Germinal center (tissue), 1 donor: ENCODE results near the gene ITPKB.

Experiments
- DNase-seq: peaks from one replicate; pipeline ENCODE4 v3.0.0; 2012; ENCODE audit warnings: mixed read lengths, low spot score

ITPKB gene

DNA sequence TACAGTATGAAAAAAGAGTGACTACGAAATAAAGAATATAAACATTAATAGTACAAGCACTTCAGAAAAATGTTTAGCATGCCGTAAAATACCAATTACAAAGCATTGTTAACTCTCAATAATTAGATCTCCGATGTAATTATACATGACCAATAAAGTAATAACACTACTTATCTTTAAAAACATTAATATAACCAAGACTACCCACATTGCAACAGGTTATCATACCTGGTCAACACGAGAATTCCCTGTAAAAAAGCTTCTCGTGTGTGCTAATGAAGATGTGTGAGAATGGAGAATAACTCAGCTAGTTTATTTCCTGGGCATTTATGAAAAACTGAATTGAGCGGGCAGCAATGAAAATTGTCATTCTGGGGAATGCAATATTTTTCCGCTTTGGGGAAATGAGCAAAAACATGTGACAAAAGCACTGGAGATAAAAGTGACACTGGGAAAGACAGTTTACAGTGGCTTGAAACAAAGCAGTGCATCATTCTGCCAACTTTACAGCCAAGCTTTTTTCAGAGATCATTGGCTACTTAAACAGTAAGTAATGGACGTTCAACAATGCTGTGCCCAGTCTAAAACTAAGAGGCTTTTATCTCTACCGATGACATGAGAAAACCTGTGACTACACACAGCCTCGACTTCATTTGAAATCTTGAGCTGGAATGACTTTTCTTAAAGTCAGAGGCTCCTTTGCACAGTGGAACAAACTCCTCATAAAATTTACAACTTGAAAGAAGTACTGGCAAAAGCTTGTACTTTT is 34.7 kb downstream of the ITPKB start:
- DNase-seq: no peak

DNA sequence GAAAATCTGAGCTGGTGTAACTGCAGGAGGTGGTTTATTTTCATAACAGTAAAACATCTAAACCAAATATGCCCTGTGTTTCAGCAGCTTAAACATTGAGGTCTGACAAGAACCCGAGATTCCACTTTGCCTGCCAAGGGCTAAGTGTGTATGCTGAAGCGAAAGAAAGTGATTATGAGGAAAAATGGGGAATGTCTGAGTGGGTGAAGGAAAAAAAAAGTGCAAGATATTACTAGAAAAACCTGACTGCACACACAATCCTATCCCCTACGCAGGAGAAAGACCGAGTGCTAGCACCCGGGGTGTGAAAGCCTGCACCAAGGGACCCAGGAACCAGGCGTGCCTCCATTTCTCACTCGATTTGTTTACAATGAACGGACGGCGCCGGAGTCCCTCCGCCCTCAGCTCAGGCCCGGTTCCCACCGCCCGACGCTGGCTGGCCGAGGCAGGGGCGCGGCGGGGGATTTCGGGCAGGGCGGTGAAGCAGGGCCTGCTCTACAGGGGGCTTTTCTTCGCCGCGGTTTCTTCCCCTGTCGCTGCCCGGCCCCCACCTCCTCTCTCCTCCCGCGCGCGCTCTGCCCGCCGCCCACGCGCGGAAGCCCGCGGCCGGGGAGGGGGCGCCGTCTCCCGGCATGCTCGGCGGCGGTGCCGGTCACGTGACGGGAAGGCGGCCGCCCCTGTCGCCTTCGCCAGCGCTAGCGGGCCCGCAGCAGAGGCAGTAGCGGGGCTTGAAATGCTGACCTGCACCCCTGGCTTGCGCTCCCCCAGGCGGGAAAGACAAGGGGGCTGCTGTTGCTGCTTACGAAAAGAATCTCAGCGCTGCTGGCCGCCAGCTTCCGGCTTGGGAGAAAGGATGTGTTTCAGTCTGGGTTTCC is 35.9 kb downstream of the ITPKB start:
- DNase-seq: peak; percentile 82

DNA sequence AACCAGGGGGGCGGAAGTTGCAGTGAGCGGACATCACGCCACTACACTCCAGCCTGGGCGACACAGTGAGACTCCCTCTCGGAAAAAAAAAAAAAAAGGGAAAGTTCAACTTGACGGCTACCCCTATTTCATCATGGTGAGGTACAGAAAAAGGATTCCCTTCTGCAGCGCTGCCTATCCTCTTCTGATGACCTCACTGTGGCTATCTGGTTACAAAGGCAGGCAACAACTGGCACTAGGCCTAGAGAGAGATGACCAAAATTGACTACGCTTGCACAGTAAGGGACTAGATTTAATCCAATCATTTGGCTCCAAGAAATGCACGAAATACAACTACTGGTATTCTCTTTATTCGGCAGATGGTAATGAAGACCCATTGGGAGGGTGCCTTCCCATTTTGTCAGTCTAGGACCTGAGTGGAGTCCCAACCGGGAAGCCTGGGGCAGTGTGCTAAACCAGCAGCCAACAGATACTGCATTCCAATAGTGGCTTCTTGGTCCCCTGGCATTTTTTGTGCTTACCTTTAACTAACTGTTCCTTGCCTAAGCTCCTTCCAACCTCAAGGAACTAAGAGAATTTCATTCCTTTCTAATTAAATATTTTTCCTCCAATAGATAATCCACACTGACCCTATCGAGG is 36.6 kb downstream of the ITPKB start:
- no peak for DNase-seq

DNA sequence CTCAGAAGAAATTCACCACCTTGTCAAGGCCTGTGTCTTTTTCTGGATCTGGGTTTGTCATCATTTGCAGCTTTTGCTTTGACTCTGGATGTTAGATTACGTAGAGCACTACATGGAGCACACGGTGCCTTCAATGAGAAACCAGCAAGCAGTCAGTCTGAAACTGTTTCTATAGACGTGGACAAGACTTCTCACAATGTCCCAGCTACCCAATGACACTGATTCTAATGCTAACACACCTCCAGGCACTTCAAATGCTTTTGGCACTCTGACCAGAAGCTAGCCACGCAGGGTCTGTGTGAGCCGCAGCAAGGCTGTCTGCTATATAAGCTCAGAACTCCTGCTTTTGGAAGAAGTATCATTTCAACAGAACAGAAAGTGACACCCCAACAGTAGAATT is 38.2 kb downstream of the ITPKB start:
- no peak for DNase-seq

DNA sequence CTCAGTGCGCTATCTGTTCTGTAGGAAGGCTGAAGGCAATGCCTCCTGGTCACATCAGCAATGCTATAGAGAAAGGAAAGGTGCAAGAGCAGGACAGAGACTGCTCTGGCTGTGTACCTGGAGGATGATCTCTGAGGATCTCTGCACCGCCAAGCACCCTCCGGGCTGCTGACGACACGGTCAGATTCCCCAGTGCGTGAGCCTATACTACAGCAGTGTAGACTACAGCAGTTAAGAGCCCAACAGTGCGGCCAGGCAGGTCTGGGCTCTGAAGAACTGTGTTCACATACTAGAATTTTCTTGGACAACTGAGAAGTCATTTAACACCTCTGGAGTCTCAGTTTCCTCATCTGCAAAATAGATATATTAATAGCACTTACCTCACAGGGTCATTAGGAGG is 39.9 kb downstream of the ITPKB start:
- no peak for DNase-seq

DNA sequence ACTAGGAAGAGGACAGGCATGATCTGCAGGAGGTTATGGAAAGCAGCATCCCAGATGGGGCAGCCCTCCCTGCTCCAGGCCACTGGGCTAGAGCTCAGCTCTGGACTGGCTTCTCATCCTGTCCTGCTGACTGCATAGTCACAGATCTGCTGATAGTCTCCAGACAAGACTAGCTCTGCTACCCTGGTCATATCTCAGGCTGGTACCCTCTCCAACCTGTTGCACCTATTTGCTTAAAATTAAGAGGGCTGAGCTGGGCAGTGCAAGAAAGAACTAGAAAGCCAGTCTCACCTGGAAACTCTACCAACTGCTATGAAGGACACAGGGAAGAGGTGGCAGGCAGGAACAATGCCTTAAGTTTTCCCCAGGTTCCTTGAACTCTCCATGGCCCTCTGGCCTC is 40.4 kb downstream of the ITPKB start:
- DNase-seq: no peak

DNA sequence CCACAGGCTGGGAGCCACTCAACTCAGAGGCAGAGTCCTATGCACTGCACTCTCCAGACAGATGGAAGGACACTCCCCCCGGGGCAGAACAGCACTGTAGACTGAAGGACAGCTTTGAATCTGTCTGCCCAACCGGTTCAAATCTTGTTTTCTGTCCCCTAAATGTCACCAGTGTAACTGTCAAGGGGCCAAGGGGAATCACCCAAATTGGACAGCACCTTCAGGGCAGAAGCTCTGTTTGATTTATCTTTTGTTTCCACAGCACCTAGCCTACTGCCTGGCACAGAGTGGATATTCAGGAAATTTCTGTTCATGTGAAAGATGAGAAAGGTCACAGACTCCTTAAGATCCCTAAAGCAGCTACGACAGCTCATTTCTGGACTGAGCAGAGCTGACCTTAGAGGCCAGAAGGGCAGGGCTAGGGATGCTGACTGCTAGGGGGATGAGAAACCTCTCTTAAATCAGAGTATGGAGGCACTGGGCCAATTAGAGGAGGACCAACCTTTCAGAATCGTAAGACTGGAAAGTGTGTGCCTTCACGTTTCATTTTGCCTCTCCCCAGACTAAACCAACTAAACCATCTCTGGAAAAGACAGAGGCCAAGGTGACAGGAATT is 41.0 kb downstream of the ITPKB start:
- no peak for DNase-seq

DNA sequence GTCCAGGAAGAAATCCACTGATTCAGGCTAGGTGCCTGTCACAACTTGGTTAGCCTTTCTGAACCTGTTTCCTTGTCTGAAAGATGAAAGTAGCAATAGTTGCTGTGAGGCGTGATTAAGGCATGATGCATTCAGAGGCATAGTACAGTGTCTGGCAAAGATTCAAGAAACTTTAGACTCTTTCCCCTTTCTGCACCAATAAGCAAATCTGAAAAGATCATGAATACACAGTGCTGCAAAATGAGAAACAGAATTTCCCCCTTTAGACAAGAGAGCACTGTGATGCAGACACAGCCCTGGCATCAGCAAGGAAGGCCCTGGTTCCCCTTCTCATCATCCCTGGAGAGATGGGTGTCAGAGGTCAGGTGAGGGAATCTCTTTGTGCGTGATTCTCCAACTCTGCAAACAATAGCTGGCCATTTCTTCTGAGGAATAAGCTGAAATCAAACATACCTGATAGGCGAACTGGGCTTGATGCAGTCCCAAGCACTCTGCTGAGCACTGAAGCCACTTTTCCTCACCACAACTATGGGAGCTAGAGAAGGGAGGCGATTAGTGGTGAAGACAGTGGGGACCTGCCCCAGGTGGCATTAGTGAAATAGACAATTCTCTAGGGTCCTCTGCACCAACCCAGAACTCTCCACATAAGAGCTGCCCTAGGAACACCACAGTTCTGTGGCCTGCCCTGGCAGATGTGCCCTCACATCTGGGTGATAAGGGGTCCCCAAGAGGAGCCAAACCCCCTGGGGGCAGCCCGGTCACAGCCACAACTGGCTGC is 41.7 kb downstream of the ITPKB start:
- DNase-seq: peak; percentile 69

DNA sequence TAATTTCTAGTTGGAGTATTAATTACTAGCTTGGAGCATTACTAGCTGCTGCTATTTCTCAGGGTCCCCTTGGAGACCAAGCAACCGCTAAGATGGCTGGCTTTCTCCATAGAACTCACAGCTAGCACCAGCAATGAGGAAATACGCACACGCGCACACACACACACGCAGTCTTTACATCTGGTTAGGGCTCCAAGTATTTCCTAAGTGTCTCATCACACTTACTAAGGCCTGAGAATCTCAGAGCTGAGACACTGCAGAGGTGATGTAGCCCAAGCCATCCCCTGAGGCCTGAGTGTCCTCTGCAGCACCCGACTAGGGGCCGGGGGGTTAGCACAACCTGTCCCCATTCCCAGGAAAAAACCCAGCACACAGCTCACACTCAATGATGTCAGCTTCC is 42.5 kb downstream of the ITPKB start:
- no peak for DNase-seq

DNA sequence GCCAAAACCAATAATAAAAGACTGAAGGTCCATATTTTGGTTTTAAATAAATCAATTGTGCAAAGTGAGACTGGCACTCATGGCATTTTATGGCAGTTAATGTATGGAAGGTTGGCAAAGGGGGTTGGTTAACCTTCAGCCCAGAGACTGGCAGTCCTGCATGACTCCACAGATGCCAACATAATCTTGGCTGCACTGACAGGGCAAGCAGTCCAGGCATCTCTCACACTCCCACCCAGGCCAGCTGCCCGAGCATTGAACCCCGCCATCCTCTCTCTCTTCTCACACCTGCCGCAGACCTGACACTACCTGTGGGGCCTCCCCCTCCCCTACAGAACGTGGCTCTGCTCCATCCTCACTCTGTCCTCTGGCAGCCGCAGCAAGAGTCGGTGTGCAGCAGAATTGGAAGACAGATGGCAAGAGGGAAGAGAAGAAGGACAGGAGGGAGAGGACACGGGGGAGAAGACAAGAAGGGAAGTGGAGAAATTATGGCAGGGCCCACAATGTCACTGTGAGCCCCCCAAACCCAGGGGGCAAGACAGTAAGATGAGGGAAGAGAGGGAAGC is 43.7 kb downstream of the ITPKB start:
- no peak for DNase-seq

DNA sequence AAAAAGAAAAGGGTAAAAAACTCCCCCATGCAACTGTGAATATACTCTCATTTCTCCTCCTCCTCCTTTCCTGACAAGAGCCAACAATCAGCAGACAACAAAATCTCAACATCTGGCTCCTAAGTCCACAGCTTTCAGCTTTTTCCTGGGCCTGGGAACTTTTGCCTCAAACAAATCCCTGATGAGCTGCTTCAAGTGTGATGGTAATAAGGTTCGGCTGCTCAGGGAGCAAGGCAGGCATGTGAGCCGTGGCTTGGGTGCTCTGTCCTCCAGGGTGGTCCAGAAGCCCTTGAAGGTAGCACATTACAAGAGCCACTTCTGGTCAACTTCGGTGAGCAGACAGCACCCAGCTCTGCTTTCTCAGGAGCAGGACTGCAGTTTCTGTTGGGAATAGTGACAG is 46.3 kb downstream of the ITPKB start:
- no peak for DNase-seq

DNA sequence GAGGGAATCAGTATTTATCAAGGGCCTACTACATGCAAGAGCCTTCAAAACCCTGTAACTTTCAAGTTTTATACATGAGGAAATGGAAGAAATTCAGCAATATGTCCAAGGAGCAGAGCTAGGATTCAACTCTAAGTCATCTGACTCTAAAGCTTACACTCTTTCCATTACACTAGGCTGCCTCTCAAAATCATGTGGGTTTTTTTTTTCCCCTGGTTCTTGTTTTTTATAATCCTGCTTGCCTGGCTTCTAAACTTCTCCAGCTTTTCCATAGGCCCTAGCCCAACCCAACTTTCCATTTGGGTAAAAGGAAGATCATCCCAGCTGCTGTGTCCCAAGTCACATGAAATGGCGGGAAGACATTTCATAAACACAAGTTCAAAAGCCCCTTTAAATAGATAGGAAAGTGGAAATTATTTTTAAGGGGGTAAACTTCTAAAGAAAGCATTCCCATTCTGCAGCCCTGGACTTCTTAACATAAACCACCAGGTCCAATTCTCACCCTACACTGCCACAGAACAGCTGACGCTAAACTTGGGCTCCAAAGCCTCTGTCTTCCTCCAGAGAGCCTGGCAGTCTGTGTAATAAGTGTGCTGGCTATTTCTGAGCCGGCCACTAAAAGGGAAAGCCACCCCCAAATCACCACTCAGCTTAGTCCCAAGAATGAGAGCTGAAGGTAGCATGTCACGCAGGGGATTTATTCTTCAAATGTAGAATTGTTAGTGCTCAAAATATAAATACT is 46.9 kb downstream of the ITPKB start:
- no peak for DNase-seq

DNA sequence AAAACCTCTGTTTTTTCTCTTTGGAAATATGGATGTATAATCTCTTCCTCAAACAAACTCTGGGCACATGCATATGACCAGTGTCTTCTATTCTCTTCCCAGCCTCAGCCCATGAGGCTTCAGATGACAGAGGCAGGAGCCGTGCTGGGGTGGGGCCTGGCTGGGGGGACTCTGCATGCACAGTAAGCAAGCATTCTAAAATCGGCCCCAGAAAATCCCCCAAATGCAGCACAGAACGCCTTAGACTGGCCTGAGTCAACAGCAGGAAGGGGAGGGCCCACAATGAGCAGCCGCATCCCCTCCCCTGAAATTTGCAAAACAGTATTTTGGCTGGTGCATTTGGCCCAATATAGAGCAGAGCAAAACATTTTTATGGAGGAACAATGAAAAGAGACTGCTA is 47.8 kb downstream of the ITPKB start:
- no peak for DNase-seq

DNA sequence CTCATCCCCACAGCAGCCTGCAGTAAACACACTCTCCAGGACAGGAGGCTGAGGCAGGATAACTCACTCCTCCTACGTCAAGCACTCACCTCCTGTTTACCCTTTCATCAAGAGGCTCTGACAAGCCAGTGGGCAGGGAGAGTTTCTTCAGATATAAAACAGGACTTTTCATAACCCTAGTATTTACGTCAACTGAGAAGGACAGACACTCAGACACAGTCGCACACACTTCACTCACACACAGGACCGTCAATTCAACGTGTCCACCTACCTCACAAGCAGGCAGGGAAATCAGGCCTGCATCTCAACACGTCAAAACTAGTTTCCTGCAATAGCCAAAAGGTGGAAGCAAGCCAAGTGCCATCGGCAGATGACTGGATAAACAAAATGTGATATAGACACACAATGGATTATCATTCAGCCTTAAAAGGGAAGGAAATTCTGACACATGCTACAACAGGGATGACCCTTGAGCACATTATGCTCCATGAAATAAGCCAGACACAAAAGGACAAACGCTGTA is 48.6 kb downstream of the ITPKB start:
- DNase-seq: no peak

DNA sequence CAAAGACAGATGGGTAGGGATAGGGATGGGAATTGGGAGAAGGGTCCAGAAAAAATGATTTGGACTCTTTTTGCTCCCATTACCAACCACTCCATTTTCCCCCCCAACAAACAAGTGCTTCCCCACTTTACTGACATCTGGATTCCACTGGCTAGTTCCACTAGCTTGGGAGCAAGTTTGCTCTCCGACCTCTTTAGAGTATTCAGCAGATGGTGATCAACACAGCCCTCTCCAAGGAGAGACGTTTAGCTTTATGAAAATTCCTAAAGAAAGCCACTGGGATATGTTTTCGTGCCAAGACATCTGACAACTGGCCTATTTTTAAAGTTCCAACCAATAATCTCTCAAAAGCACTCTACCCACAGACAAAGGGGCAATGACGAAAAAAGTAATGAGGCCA is 50.3 kb downstream of the ITPKB start:
- no peak for DNase-seq

DNA sequence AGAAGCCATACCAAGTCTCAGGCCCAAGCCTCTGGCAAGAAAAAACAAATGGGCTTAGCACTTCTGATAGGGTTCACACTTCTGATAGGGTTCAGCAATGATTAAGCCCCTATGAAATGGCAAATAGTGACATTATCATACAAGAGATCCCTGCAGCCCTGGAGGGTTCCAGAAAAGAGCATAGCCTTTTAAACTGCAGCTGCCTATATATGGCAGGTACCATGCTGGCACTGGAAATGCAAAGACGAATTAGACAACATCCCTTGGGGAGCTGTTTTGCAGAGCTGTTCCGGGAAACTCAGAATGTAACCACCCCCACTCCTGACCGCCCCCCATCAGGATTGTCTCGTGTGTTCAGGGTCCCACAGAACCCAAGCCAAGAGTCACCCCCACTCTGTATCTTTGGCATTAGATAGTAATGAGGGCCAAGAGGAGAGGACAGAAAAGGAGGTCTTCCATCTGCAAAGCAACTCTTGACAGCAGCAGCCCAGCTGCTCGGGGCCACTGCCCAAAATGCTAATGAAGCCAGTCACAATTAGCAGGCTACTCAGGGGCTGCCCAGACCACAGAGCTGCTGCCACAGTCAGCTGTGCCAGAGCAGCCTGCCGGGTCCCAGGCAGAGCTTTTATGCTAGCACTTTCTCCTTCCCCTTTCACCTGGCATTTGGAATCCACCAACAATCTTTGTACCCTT is 50.9 kb downstream of the ITPKB start:
- peak; percentile 60 for DNase-seq

DNA sequence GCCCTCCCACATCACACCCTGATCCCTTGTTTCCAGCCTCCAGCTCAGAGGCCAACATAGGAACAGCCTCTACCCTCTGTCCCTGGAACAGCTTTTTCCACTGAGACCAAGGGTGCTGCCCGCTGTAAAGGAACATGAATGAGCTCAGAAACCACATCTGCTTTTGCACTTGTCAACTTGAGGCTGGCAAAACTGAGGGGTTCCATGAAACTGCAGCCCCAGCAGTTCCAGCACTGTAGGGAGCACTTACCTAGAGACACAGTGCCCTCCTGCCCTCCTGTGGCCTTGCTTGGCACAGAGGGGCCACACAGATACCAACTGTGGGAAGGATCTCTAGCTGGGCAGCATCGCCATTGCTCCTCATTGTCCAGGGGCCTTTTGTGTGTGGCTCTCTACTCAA is 51.7 kb downstream of the ITPKB start:
- no peak for DNase-seq

DNA sequence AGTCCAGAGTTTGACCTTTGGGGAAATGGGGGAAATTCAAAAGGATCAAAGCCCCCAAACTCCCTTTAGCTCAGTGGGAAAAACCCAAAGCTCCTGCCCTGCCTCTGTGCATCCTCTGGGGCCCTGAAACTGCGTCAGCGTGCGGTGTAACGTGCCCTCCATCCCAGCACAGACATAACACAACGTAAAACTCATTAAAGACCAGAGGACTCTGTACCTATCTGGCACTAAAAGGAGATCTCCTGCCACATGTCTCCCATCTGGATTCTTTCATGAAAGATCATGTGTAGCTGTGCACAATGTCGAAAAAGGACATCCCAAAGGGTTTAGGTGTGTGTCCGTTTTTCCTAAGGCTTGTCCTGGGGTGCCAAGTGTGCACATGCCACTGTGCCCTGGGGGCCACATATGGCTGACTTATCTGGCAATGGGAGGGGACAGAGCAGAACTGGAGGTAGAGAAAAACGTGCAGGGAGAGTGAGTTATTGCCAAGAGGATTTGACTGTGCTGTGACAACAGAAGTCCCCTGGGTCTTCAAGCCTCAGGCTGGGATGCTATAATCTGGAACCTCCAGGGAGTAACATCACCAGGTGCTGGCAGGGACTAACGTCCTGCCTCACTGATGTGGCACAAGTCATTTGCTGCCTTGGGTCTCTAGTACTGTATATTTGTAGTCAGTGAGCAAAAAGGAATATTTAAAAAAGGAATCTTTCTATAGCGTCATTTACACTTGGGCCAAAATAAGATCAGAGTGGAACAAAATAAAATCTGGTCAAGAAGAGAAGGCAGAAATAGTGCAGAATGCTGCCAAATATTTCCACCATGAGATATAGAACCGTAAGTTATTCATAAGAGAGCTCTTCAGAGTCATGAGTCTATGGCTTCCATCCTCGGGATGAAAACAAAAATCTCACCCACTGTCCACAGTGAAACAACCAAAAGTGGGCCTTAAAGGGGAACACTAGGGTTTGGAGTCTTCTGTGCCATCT is 52.3 kb downstream of the ITPKB start:
- DNase-seq: peak; percentile 78
